ENCODE measurements around the gene STPG2.

GRCh38 chr4:98101988-98102387 is 41.3 kb downstream of the STPG2 start:
- TF ChIP-seq EZH2 (IDR thresholded peaks at IDR 0.05; ENCODE audit: low read depth) (no peak), CTCF (conservative IDR thresholded peaks at IDR 0.05) (no peak)
